KMS-11 (cell line): ENCODE data around the gene CDC25B.
A peak's percentile ranks its signal among the peaks of the same experiment; 100 is the strongest.

Experiments used
- H2AFZ ChIP-seq: fragments of 200-600 bp; sonication (generic); 2 replicates; pipeline ENCODE4 v1.6.1; 2016; ENCODE audit warnings: antibody characterized with exemption, mixed run types, low read depth
- H3K27ac ChIP-seq: fragments of 200-600 bp; sonication (generic); 2 replicates; pipeline ENCODE4 v1.6.1; 2016; ENCODE audit warnings: mild to moderate bottlenecking, mixed run types
- H3K27me3 ChIP-seq: fragments of 200-600 bp; sonication (generic); 2 replicates; pipeline ENCODE4 v1.6.1; 2017; ENCODE audit warnings: mild to moderate bottlenecking, low read depth, mixed run types, moderate library complexity; ENCODE audit not compliant: insufficient read depth
- H3K36me3 ChIP-seq: fragments of 200-600 bp; sonication (generic); 2 replicates; pipeline ENCODE4 v1.6.1; 2017; ENCODE audit warnings: mild to moderate bottlenecking, mixed run types; ENCODE audit not compliant: insufficient read depth
- H3K4me1 ChIP-seq: fragments of 200-600 bp; sonication (generic); 2 replicates; pipeline ENCODE4 v1.6.1; 2016; ENCODE audit warnings: mild to moderate bottlenecking, low read depth, mixed run types; ENCODE audit not compliant: poor library complexity, severe bottlenecking
- H3K4me2 ChIP-seq: fragments of 200-600 bp; sonication (generic); 2 replicates; pipeline ENCODE4 v1.7.0; 2016; ENCODE audit warnings: mild to moderate bottlenecking, mixed run types
- H3K4me3 ChIP-seq: fragments of 200-600 bp; sonication (generic); IDR thresholded peaks from 2 replicates; pipeline ENCODE4 v1.6.1; 2017; ENCODE audit warnings: low read depth, low read length, mixed read lengths; ENCODE audit not compliant: insufficient read depth
- H3K79me2 ChIP-seq: fragments of 200-600 bp; sonication (generic); 2 replicates; pipeline ENCODE4 v1.6.1; 2016; ENCODE audit warnings: low read depth, mixed run types; ENCODE audit not compliant: insufficient read depth
- H3K9ac ChIP-seq: fragments of 200-600 bp; sonication (generic); 2 replicates; pipeline ENCODE4 v1.6.1; 2016; ENCODE audit warnings: mild to moderate bottlenecking, mixed run types
- H4K20me1 ChIP-seq: fragments of 200-600 bp; sonication (generic); 2 replicates; pipeline ENCODE4 v1.6.1; 2016; ENCODE audit warnings: mild to moderate bottlenecking, mixed run types; ENCODE audit not compliant: insufficient read depth
- TF ChIP-seq, protein P1 (sequence below): fragments of 200-600 bp; sonication (generic); conservative IDR thresholded peaks from 2 replicates; pipeline ENCODE4 v1.6.1; 2017; ENCODE audit warnings: low read depth, mild to moderate bottlenecking, antibody characterized with exemption, low read length, moderate library complexity, mixed read lengths

The CDC25B gene

DNA sequence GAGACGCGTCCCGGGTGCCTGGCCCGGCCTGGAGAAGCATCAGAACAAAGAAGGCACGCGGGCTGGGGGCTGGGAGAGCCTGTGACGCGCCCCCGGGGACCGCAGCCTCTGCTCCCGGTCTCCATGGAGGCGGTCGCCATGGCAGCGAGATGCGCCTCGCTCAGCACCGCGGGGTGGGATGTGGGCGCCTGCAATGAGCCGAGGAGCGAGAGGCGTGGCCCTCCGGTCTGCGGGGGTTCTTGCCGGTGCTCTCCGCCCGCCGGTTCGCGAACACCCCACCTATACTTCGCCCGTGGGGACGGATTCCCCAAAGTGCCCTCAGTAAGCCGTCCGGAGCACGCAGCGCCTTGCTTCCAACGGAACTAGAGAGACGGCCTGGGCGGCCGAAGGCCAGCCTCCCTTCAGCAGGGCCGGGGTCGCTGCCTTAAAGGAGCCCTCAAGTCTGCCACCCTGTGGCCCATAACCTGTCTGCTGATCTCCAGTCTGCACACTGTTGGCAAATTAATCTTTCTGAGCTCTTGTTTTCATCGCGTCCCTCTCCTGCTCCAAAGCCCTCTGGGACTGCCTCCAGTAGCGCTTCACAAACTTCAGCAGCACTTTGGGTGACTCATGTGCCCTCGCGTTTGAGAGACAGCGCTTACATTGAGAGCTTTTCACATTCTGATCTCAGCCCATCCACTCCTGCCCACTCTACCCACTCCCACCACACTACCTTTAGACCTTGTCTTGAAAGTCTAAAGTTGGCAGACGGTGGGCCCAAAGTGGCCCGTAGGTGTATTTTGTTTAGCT, 27.6 kb upstream of the CDC25B start:
- Histone ChIP-seq H3K36me3 (no peaks in the 10 kb centered on the region), H4K20me1 (no peaks in the 10 kb centered on the region), H3K27ac (peak overlapping the region; percentile 77), H3K27me3 (no peaks in the 10 kb centered on the region), H3K4me2 (peak overlapping the region; percentile 42), H3K4me3 (no peak overlapping the region), H3K9ac (peak overlapping the region; percentile 82), H3K4me1 (peaks cover 5% of the 10 kb centered on the region), H3K79me2 (no peaks in the 10 kb centered on the region), H2AFZ (peak overlapping the region; percentile 81)
- TF ChIP-seq, protein P1, sequence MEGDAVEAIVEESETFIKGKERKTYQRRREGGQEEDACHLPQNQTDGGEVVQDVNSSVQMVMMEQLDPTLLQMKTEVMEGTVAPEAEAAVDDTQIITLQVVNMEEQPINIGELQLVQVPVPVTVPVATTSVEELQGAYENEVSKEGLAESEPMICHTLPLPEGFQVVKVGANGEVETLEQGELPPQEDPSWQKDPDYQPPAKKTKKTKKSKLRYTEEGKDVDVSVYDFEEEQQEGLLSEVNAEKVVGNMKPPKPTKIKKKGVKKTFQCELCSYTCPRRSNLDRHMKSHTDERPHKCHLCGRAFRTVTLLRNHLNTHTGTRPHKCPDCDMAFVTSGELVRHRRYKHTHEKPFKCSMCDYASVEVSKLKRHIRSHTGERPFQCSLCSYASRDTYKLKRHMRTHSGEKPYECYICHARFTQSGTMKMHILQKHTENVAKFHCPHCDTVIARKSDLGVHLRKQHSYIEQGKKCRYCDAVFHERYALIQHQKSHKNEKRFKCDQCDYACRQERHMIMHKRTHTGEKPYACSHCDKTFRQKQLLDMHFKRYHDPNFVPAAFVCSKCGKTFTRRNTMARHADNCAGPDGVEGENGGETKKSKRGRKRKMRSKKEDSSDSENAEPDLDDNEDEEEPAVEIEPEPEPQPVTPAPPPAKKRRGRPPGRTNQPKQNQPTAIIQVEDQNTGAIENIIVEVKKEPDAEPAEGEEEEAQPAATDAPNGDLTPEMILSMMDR: no peak

DNA sequence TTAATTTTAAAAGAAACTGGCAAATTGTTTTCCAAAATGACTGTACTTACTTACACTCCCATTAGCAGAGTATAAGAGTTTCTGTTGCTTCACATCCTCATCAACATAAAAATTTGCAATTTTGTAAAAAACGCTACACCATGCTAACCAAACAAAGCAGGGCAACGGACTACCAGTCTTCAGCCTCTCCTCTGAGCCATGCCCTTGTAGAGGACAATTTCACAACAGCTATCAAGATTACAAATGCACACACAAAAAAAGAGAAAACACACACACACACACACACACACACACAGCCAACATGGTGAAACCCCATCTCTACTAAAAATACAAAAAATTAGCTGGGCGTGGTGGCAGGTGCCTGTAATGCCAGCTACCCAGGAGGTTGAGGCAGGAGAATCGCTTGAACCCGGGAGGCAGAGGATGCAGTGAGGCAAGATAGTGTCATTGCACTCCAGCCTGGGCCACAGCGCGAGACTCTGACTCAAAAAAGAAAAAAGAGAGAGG, 24.5 kb upstream of the CDC25B start:
- peaks cover 5% of the 10 kb centered on the region for H3K4me1 ChIP-seq
- no peak overlapping the region for H3K27ac ChIP-seq
- H3K79me2 ChIP-seq: no peaks in the 10 kb centered on the region
- H3K27me3 ChIP-seq: no peaks in the 10 kb centered on the region
- H3K4me3 ChIP-seq: no peak overlapping the region
- H4K20me1 ChIP-seq: no peaks in the 10 kb centered on the region
- no peak overlapping the region for H3K9ac ChIP-seq
- H3K4me2 ChIP-seq: no peak overlapping the region
- no peaks in the 10 kb centered on the region for H3K36me3 ChIP-seq
- H2AFZ ChIP-seq: no peak overlapping the region
- TF ChIP-seq, protein P1: no peak

GRCh38 chr20:3775457-3776108, 20.5 kb upstream of the CDC25B start:
- H3K4me2 ChIP-seq: no peak overlapping the region
- no peak overlapping the region for H3K9ac ChIP-seq
- no peaks in the 10 kb centered on the region for H4K20me1 ChIP-seq
- H3K27me3 ChIP-seq: no peaks in the 10 kb centered on the region; the same call in 1 of the 2 replicates
- H2AFZ ChIP-seq: no peak overlapping the region
- no peak overlapping the region for H3K4me3 ChIP-seq
- TF ChIP-seq, protein P1: no peak
- no peaks in the 10 kb centered on the region for H3K4me1 ChIP-seq
- no peak overlapping the region for H3K27ac ChIP-seq
- no peaks in the 10 kb centered on the region for H3K79me2 ChIP-seq
- H3K36me3 ChIP-seq: no peaks in the 10 kb centered on the region

DNA sequence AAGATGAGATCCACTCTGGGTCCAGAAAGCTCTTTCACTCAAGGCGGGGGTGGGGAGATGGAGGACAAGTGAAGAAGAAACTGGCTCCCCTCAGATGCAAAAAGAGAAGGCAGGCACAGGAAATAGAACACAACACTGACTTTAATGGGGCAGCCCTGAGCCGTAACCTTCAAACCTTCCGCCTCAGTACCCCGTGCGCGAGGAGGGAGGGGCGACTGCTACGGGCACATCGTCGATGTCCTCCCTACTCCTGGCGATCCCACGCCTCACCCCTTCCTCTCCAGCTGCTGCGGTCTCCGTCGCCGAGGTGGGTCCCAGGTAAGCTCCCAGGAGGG, 18.8 kb upstream of the CDC25B start:
- no peaks in the 10 kb centered on the region for H4K20me1 ChIP-seq
- H3K27ac ChIP-seq: no peak overlapping the region
- no peak overlapping the region for H3K4me2 ChIP-seq
- no peak overlapping the region; the same call in 1 of the 2 replicates for H2AFZ ChIP-seq
- no peaks in the 10 kb centered on the region for H3K36me3 ChIP-seq
- no peaks in the 10 kb centered on the region for H3K79me2 ChIP-seq
- no peak overlapping the region for H3K4me3 ChIP-seq
- H3K4me1 ChIP-seq: no peaks in the 10 kb centered on the region
- TF ChIP-seq, protein P1: no peak
- H3K27me3 ChIP-seq: no peaks in the 10 kb centered on the region; the same call in 1 of the 2 replicates
- H3K9ac ChIP-seq: no peak overlapping the region
